MG63 (cell line): ENCODE data around the gene CSPG5. TPM values are rescaled to one million over a fixed set of nuclear protein-coding genes. Genes with fewer than 3 reads are reported as not detected.

Source experiments
- DNase-seq: peaks from one replicate; pipeline ENCODE4 v3.0.0-alpha.2; 2020
- H3K27me3 ChIP-seq: fragments of 250-450 bp; sonication (Bioruptor Pico); 2 replicates; pipeline ENCODE4 v1.5.1; 2020; ENCODE audit warnings: mild to moderate bottlenecking, moderate library complexity
- H3K36me3 ChIP-seq: fragments of 250-450 bp; sonication (Bioruptor Pico); 2 replicates; pipeline ENCODE4 v1.5.1; 2020; ENCODE audit warnings: mild to moderate bottlenecking, moderate library complexity
- H3K4me3 ChIP-seq: fragments of 250-450 bp; sonication (Bioruptor Pico); 2 replicates; pipeline ENCODE4 v1.5.1; 2020; ENCODE audit warnings: mild to moderate bottlenecking, moderate library complexity
- H3K9me3 ChIP-seq: fragments of 250-450 bp; sonication (Bioruptor Pico); 2 replicates; pipeline ENCODE4 v1.5.1; 2020; ENCODE audit warnings: mild to moderate bottlenecking, moderate library complexity
- total RNA-seq: library from RNA; depleted of rRNA; stranded (reverse); fragments of >200 nt; shearing (Covaris generic); gene quantifications from 2 replicates; pipeline ENCODE4 v1.2.3, GENCODE V29; 2014; ENCODE audit warnings: low replicate concordance

The CSPG5 gene
- total RNA-seq, 1 experiment from 2014 or later: 1.8 TPM

GRCh38 chr3:47568901-47569300, 9.8 kb downstream of the CSPG5 start:
- no peaks in the 10 kb centered on the region for H3K36me3 ChIP-seq

DNA sequence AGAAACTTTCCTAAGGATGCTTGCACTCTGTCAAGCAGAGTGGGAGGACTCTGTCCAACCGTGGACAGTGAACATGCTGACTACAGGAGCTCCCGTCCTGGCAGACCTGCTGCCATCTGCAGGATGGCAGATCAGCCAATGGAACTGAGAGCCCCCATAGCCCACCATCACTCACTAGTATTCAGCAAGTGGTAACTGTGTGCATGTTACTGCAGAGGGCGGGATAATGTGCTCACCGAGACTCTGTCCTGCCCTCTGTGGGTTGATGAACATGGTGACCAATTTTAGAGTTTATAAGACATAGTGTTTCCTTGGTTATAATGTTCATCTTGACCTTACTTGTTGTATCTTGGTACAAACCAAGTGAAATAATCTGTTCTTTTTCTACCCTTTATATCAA, 11.5 kb downstream of the CSPG5 start:
- no peaks in the 10 kb centered on the region for H3K27me3 ChIP-seq
- DNase-seq: no peak
- H3K9me3 ChIP-seq: no peaks in the 10 kb centered on the region
- H3K36me3 ChIP-seq: no peaks in the 10 kb centered on the region
- no peak overlapping the region for H3K4me3 ChIP-seq

More at GRCh38 chr3:47568901-47569300, 9.8 kb downstream of the CSPG5 start:
- Histone ChIP-seq H3K9me3 (no peaks in the 10 kb centered on the region), H3K27me3 (no peaks in the 10 kb centered on the region), H3K4me3 (no peak overlapping the region)
- no peak for DNase-seq

DNA sequence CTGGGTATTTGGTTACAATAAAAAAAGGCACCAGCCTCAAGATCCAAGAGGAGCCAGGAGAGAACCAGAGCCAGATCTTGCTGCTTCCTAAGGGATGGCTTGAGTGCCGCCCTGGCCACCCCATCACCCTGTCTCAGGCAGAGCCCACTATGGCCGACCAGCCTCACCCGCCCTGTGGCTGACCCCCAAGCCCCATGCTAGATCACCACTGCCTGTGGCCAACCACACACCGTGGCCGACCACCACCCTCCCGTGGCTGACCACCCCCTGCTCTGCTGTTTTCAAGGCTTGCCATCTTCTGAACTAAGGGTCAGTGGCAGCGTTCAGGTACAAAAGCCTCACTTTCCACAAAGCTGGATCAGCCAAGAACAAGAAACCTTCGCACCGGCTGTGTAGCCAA, 12.0 kb downstream of the CSPG5 start:
- Histone ChIP-seq H3K9me3 (no peaks in the 10 kb centered on the region), H3K27me3 (no peaks in the 10 kb centered on the region), H3K4me3 (no peak overlapping the region), H3K36me3 (no peaks in the 10 kb centered on the region)
- no peak for DNase-seq

DNA sequence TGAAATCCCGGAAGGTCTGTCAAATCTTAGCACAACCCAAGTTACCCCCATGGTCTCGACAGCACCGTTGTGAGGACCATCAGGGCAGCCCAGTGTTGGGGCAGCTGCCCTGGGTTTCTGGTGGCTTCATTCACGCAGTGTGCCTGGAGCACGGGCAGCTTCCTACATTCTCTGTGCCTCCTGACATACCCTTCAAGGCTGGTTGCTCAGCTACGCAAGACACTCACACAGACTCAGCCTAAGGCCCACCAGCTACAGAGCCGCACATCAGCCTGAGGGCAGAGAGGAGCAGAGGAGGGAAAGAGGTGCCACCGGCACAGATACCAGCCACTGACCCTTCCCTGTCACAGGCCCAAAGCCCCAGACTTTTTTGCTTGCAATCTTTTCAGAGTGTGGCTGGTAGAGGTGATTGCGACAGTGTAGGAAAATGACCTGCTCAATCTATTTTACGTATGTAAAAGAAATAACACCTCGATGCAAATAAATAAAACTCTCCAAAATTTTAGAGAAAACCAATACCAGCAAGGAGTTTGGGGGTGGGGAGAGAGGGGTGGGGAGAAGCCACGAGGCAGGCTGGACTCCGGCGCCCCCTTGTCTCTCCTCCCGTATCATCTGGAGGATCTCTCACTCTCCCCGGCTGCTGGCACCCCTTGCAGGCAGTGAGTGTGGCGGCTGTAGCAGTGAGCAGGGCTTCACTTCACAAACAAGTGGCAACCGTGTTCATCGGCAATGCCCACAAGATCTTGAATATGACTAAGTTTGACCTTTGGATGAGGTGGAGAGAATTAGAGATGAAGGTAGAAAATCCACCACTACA, 12.7 kb downstream of the CSPG5 start:
- DNase-seq: no peak
- Histone ChIP-seq H3K27me3 (no peaks in the 10 kb centered on the region), H3K4me3 (no peak overlapping the region), H3K36me3 (no peaks in the 10 kb centered on the region), H3K9me3 (no peaks in the 10 kb centered on the region)

DNA sequence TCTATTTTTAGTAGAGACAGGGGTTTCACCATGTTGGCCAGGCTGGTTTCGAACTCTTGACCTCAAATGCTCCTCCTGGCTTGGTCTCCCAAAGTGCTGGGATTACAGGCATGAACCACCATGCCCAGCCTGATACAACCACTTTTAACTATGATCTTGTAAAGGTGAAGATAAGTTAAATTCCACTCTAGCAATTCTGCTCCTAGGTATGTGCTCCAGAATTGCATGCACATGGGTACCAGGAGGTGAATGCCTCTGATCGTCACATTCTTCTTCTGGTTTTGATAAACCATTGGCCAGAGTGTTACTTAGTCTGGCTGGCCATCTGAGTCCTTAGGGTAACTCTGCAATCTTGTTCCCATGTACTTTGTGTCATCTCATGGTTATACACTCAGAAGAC, 22.3 kb downstream of the CSPG5 start:
- H3K9me3 ChIP-seq: no peaks in the 10 kb centered on the region
- no peak for DNase-seq
- H3K27me3 ChIP-seq: no peaks in the 10 kb centered on the region
- no peaks in the 10 kb centered on the region for H3K36me3 ChIP-seq
- H3K4me3 ChIP-seq: no peak overlapping the region

DNA sequence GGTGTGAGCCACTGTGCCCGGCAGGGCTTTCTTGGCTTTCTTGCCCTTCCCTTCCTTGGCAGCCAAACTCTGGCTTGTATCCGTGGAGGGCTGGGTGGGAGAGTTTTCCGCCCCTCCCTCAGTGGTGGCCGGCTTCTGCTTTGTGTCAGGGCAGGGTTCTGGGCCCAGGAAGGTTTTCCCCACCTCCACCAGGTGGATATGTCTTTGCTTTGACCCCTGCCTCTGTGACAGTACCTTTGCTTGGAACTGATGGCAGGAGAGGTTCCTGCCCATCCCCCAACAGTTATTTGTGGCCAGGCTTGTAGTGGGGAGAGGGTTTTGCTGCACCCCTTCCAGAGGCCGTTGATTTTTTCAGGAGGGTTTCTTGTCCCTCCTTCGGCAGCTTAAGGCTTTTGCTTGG, 24.3 kb downstream of the CSPG5 start:
- DNase-seq: no peak
- no peaks in the 10 kb centered on the region for H3K36me3 ChIP-seq
- H3K4me3 ChIP-seq: no peak overlapping the region

DNA sequence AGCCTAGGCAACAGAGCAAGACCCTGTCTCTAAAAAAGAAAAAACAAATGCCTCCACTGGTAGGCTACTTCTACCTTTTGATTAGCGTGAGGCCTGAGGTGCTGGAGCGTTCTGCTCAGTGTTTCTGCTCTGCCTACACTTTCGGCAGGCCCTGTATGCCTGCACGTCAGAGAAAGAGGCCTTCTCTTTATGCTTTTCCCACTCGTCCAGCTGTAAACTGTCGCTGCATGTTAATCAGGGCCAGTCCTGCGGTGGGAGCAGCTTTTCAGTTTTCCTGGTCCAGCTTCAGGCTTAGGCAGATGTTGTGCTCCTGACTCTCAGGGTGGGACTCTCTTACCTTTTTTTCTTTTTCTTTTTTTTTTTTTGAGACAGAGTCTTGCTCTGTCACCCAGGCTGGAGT, 25.3 kb downstream of the CSPG5 start:
- no peak for DNase-seq
- H3K27me3 ChIP-seq: no peaks in the 10 kb centered on the region
- H3K4me3 ChIP-seq: no peak overlapping the region
- H3K36me3 ChIP-seq: no peaks in the 10 kb centered on the region
- no peaks in the 10 kb centered on the region for H3K9me3 ChIP-seq

More for the DNA sequence above, 24.3 kb downstream of the CSPG5 start:
- Histone ChIP-seq H3K27me3 (no peaks in the 10 kb centered on the region), H3K9me3 (no peaks in the 10 kb centered on the region)

- H3K36me3 ChIP-seq: no peaks in the 10 kb centered on the region
- DNase-seq: peak; percentile 28
- no peaks in the 10 kb centered on the region for H3K9me3 ChIP-seq
- H3K27me3 ChIP-seq: no peaks in the 10 kb centered on the region
- H3K4me3 ChIP-seq: no peak overlapping the region
Observed at GRCh38 chr3:47542471-47543173, 36.0 kb downstream of the CSPG5 start.

DNA sequence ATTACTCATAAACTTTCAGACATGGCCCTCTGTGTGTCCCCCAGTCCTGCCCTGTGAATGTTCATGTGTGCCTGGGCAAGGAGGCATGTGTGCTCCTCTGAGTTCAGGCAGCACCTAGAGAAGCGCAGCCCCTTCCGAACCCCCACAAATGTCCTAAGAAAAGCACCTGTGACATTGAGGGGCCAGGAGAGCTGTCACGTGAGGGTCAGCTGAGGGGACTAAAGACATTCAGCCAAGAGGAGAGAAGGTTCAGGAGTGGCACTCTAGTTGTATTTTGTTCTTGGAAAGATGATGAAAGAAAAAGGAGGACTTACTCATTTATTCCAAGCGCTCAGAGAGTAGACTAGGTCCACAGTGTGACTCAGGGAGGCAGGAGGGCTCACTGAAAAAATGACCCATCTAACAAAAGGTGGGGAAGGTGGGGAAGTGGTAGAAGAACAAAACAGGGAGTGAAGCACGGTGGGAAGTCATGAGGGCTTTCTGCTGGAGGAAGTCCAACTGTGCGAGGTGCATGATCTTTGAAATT, 37.0 kb downstream of the CSPG5 start:
- Histone ChIP-seq H3K9me3 (no peaks in the 10 kb centered on the region), H3K27me3 (no peaks in the 10 kb centered on the region)
- no peak for DNase-seq

DNA sequence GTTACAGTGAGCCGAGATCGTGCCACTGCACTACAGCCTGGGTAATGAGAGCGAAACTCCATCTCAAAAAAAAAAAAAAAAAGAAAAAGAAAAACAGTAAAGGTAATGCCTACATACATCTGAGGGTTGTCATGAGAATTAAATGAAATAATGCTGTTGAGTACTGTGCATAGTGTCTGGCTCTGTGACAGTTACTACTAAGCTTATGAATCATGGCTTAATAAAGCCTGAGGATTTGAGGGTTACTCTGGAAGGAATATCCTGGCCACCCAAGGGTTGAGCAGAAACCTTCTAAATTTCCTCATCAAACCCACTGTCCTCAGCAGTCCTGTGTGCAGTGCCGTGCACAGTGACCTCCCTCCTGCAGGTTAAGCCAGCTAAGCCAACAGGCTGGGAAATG, 38.4 kb downstream of the CSPG5 start:
- no peaks in the 10 kb centered on the region for H3K27me3 ChIP-seq
- DNase-seq: no peak
- no peaks in the 10 kb centered on the region for H3K9me3 ChIP-seq
- no peaks in the 10 kb centered on the region for H3K36me3 ChIP-seq
- H3K4me3 ChIP-seq: no peak overlapping the region

More for the DNA sequence above, 37.0 kb downstream of the CSPG5 start:
- Histone ChIP-seq H3K4me3 (no peak overlapping the region), H3K36me3 (no peaks in the 10 kb centered on the region)

GRCh38 chr3:47536967-47537366, 41.7 kb downstream of the CSPG5 start:
- H3K9me3 ChIP-seq: no peaks in the 10 kb centered on the region
- H3K27me3 ChIP-seq: no peaks in the 10 kb centered on the region
- no peaks in the 10 kb centered on the region for H3K36me3 ChIP-seq
- DNase-seq: no peak
- no peak overlapping the region for H3K4me3 ChIP-seq

DNA sequence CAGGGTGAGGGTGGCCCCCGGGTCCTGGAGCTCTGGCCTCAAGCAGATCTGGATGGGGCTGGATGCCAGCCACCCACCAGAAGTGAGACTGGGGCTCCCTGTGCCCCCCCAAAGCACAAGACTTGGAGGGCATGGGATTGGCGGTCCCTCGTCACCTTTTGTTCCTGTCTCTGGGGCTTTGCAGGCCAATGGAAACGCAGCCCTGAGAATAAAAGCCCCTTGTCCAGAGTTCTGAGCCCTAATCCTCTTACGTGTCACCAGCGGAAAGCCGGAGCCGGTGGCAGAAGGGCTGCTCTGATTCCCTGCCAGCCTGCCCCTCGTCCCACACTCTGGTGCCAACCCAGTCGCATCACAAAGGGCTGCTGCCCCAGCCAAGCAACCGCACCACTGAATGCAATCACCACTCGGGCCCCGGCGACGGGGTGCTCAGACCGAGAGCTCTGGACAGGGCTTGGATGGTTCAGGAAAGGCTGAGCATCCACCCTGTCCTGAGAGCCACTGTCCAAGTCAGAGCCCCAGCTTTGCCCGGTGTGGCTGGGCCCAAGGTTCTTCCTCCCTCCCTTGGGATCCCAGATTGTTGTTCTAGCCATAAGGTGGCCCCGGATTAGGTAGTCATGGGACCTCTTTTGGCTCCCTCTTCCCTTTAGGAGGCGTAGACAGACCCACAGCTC, 42.3 kb downstream of the CSPG5 start:
- DNase-seq: no peak
- Histone ChIP-seq H3K27me3 (no peaks in the 10 kb centered on the region), H3K4me3 (no peak overlapping the region), H3K9me3 (no peaks in the 10 kb centered on the region), H3K36me3 (no peaks in the 10 kb centered on the region)

DNA sequence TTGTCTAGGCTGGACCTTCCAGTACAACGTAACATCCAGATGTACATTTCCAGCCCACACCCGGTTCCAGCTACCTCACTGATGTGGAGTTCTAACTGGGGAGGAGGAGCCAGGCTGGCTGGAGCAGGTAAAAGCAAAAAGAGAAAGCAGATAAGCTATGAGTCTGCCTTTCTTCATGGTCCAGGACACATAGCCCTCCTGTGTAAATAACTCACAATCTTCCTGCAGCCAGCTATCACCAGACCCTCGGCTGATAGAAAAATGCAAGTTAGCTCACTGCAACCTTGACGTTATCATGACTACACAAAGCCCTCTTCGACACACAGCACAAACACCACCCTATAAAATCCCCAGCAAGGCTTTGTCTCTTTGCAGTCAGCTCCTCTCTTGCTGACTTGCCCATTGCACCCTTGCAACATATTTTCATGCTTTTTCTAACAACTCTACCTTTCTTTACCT, 44.6 kb downstream of the CSPG5 start:
- Histone ChIP-seq H3K36me3 (no peaks in the 10 kb centered on the region), H3K27me3 (no peaks in the 10 kb centered on the region), H3K9me3 (no peaks in the 10 kb centered on the region), H3K4me3 (no peak overlapping the region)
- no peak for DNase-seq

DNA sequence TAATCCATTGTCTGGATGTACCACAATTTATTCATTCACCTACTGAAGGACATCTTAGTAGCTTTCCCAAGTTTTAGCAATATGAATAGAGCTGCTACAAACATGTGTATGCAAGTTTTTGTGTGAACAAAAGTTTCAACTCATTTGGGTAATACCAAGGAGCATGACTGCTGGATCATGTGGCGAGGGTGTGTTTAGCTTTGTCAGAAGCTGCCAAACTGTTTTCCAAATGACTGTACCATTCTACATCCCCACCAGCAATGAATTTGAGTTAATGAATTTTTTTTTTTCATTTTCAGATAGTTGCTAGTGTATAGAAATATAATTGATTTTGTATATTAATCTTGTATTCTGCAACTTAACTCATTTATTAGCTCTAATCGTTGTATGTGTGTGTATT, 45.2 kb downstream of the CSPG5 start:
- Histone ChIP-seq H3K36me3 (no peaks in the 10 kb centered on the region), H3K4me3 (no peak overlapping the region), H3K9me3 (no peaks in the 10 kb centered on the region), H3K27me3 (no peaks in the 10 kb centered on the region)
- no peak for DNase-seq

DNA sequence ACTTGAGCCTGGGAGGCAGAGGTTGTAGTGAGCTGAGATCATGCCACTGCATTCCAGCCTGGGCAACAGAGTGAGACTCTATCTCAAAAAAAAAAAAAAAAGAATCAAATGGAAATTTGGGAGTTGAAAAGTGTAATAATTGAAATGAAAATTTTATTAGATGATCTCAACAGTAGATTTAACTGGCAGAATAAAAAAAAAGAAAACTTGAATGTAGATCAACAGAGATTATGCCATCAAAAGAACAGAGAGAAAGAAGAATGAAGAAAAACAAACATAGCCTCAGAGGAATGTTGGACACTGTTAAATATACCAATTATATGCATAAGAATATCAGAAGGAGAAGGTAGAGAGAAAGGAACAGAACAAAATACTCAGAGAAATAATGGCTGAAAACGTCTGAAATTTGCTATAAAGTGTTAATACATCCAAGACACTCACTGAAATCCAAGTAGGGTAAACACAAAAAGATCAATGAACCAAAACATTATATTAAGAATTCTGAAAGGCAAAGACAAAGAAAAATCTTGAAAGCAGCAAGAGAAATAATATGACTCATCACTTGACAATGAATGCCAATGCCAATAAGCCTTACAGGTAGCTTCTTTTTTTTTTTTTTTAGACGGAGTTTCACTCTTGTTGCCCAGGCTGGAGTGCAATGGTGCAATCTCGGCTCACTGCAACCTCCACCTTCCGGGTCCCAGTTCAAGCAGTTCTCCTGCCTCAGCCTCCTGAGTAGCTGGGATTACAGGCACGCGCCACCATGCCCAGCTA, 50.5 kb downstream of the CSPG5 start:
- Histone ChIP-seq H3K9me3 (no peaks in the 10 kb centered on the region), H3K4me3 (no peak overlapping the region), H3K36me3 (no peaks in the 10 kb centered on the region), H3K27me3 (no peaks in the 10 kb centered on the region)
- DNase-seq: no peak

GRCh38 chr3:47525617-47526016, 53.0 kb downstream of the CSPG5 start:
- H3K36me3 ChIP-seq: no peaks in the 10 kb centered on the region
- H3K27me3 ChIP-seq: no peaks in the 10 kb centered on the region
- H3K9me3 ChIP-seq: no peaks in the 10 kb centered on the region
- DNase-seq: no peak
- no peak overlapping the region for H3K4me3 ChIP-seq
